Effector memory CD4-positive, alpha-beta T cell (primary cell): ENCODE results near the gene GPBP1.
"Not testable (repeated sequence)": the region's sequence is repeated elsewhere in the genome, so short reads cannot be mapped to it uniquely, and the experiment has no call there.

Experiments used
- DNase-seq, 3 donors: peaks; one replicate each; pipeline ENCODE4 v3.0.0-alpha.2; 2020
- H3K27ac ChIP-seq: 2 replicates; pipeline ENCODE4 v1.7.0; 2013; ENCODE audit warnings: mild to moderate bottlenecking, low read length, moderate library complexity; ENCODE audit not compliant: insufficient read depth, poor library complexity, severe bottlenecking
- H3K27me3 ChIP-seq: replicated peaks from 2 replicates; pipeline ENCODE4 v1.7.0; 2013; ENCODE audit warnings: mild to moderate bottlenecking, low read length; ENCODE audit not compliant: insufficient read depth, control insufficient read depth, poor library complexity, severe bottlenecking
- H3K36me3 ChIP-seq: 2 replicates; pipeline ENCODE4 v1.7.0; 2013; ENCODE audit warnings: mild to moderate bottlenecking, low read length, moderate library complexity; ENCODE audit not compliant: control insufficient read depth, insufficient read depth
- H3K4me1 ChIP-seq: 2 replicates; pipeline ENCODE4 v1.7.0; 2013; ENCODE audit warnings: low read length, mild to moderate bottlenecking; ENCODE audit not compliant: control insufficient read depth, insufficient read depth, poor library complexity, severe bottlenecking
- H3K4me3 ChIP-seq: 2 replicates; pipeline ENCODE4 v1.7.0; 2013; ENCODE audit warnings: low read length, low read depth, mild to moderate bottlenecking; ENCODE audit not compliant: insufficient read depth, poor library complexity, severe bottlenecking
- H3K9me3 ChIP-seq: 2 replicates; pipeline ENCODE4 v1.7.0; 2013; ENCODE audit warnings: mild to moderate bottlenecking, low read length, moderate library complexity; ENCODE audit not compliant: control insufficient read depth

The GPBP1 gene

DNA sequence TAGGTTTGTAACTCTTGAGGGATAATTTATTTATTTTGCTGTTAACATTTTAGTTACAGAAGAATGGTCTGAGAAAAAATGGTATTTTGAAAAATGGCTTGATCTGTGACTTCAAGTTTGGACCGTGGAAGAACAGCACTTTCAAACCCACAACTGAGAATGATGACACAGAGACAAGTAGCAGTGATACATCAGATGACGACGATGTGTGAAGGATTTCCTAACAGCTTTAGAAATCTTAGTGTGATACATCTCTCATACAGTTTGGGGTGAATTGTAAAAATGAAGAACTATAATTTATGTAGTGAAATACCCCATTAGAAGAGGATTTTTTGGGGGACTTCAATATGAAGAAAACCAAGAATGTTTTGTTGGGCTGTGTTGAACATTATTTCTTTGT lies 88.7 kb downstream of the GPBP1 start:
- H3K27ac ChIP-seq, result no peak overlapping the region
- no peaks in the 10 kb centered on the region for H3K4me1 ChIP-seq
- peaks cover 47% of the 10 kb centered on the region for H3K36me3 ChIP-seq
- no peaks in the 10 kb centered on the region for H3K9me3 ChIP-seq
- DNase-seq, result no peak
- H3K4me3 ChIP-seq, result no peak overlapping the region
- no peaks in the 10 kb centered on the region for H3K27me3 ChIP-seq

DNA sequence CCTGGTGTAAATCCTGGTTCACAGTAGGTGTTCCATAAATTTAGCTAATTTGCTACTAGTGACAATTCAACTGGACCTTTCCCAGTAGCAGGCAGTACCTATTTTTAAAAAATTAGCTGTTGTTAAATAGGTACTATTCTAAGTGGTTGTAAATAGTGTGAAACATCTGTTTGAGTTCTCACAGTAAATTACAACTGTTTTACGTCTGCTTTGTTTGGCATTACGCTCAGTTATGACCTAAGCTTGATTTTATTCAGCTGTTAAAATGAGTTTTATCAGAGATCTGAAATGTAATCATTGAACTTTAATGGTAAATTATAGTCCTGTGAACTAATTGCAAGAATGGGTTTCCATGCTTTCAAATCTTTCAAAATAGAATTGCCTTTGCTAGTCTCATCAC lies 93.9 kb downstream of the GPBP1 start:
- H3K36me3 ChIP-seq, result peaks cover 12% of the 10 kb centered on the region
- no peaks in the 10 kb centered on the region for H3K4me1 ChIP-seq
- no peak overlapping the region for H3K4me3 ChIP-seq
- H3K27ac ChIP-seq, result no peak overlapping the region
- no peak for DNase-seq
- no peaks in the 10 kb centered on the region for H3K27me3 ChIP-seq
- no peaks in the 10 kb centered on the region for H3K9me3 ChIP-seq

DNA sequence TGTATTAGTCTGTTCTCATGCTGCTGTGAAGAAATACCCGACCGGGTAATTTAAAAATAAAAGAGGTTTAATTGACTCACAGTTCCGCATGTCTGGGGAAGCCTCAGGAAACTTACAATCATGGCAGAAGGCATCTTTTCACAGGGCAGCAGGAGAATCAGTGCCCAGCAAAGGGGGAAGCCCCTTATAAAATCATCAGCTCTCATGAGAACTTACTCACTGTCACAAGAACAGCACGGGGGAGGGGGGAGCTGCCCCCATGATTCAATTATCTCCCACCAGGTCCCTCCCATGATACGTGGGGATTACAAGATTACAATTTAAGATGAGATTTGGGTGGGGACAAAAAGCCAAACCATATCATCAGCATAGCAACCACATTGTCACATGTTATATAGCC lies 102.5 kb downstream of the GPBP1 start:
- H3K27ac ChIP-seq, result no peak overlapping the region
- no peaks in the 10 kb centered on the region for H3K27me3 ChIP-seq
- no peak overlapping the region for H3K4me3 ChIP-seq
- H3K36me3 ChIP-seq, result no peaks in the 10 kb centered on the region
- H3K9me3 ChIP-seq, result no peaks in the 10 kb centered on the region
- H3K4me1 ChIP-seq, result no peaks in the 10 kb centered on the region
- DNase-seq, result no peak

DNA sequence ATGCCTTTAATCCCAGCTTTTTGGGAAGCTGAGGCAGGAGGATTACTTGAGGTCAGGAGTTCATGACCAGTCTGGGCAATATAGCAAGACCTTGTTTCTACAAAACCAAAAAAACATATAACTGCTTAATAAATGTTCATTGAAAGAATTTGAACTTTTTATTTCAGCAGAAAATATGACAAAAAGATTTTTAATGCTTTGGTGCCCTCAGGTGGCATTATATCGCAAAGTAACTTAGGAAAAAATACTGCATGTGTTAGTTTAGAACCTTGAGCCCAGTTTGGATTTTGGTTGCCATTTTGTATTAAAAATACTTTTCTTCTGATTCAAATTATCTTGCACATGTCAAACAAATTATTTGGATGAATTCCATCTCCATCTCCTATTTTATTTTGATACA lies 103.2 kb downstream of the GPBP1 start:
- Histone ChIP-seq H3K4me3 (no peak overlapping the region), H3K36me3 (no peaks in the 10 kb centered on the region), H3K4me1 (no peaks in the 10 kb centered on the region), H3K9me3 (no peaks in the 10 kb centered on the region), H3K27me3 (no peaks in the 10 kb centered on the region), H3K27ac (no peak overlapping the region)
- no peak for DNase-seq

DNA sequence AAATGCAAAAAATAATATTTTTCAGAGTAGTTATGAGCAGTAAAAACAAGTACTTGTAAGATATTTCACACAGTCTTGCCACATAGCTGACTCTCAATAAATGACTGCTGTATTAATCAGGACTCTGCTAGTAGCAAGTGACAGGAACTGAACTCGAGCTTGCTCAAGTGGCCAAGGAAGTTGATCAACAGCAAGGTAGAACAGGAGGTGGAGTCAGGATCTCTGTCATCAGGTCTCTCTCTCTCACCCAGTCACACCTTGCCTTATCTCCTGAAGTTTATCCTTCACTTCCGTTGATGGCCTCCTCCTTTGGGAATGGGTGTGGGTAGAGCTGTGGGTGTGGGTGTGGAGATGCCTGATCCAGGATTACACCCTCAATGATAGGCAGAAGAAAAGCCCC lies 107.0 kb downstream of the GPBP1 start:
- Histone ChIP-seq H3K9me3 (no peaks in the 10 kb centered on the region), H3K27me3 (no peaks in the 10 kb centered on the region), H3K4me3 (no peak overlapping the region), H3K27ac (no peak overlapping the region), H3K4me1 (no peaks in the 10 kb centered on the region), H3K36me3 (no peaks in the 10 kb centered on the region)
- no peak for DNase-seq

DNA sequence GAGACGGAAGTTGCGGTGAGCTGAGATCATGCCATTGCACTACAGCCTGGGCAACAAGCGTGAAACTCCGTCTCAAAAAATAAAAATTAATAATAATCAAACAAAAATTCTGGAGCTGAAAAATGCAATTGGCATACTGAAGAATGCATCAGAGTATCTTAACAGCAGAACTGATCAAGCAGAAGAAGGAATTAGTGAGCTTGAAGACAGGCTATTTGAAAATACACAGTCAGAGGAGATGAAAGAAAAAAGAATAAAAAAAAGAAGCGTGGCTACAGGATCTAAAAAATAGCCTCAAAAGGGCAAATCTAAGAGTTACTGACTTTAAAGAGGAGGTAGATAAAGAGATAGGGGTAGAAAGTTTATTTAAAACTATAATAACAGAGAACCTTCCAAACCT lies 111.2 kb downstream of the GPBP1 start:
- H3K27me3 ChIP-seq, H3K36me3 ChIP-seq, H3K4me1 ChIP-seq, DNase-seq, H3K4me3 ChIP-seq, H3K27ac ChIP-seq, H3K9me3 ChIP-seq: not testable (repeated sequence)

DNA sequence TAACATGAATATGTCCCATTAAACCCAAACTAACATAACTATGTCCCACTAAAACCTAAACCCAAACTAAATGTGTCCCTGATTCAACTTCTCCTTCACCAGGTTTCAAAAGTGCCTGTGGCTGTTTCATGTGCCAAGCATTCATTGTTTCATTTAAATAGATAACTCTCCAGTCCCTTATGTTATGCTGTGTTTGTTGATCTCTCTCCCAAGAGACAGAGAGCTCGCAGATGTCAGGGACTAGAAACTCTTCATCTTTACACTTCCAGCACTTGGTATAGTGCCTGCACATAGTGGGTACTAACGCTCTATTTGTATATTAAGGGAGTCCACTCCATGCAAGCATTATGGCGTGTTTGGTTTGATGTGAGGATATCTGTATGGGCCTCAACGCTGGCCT lies 118.0 kb downstream of the GPBP1 start:
- no peak overlapping the region for H3K27ac ChIP-seq
- H3K9me3 ChIP-seq, result no peaks in the 10 kb centered on the region
- H3K36me3 ChIP-seq, result no peaks in the 10 kb centered on the region
- H3K4me1 ChIP-seq, result no peaks in the 10 kb centered on the region
- DNase-seq, result no peak
- H3K4me3 ChIP-seq, result no peak overlapping the region
- H3K27me3 ChIP-seq, result no peaks in the 10 kb centered on the region

DNA sequence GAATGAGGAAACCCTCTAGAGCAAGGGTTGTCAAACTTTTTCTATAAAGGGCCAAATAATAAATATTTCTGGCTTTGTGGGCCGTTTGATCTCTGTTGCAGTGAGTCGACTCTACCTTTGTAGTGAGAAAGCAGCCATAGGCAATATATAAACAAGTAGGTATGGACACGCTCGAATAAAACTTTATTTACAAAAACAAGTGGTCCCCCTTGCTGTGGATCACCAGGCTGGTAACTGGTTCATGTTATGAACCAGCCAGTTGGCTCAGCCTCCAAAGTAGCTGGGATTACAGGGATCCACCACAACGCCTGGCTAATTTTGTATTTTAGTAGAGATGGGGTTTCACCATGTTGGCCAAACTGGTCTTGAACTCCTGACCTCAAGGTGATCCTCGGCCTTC lies 118.5 kb downstream of the GPBP1 start:
- Histone ChIP-seq H3K36me3 (no peaks in the 10 kb centered on the region), H3K4me1 (no peaks in the 10 kb centered on the region), H3K9me3 (no peaks in the 10 kb centered on the region), H3K27ac (no peak overlapping the region), H3K27me3 (no peaks in the 10 kb centered on the region), H3K4me3 (no peak overlapping the region)
- DNase-seq, result no peak

DNA sequence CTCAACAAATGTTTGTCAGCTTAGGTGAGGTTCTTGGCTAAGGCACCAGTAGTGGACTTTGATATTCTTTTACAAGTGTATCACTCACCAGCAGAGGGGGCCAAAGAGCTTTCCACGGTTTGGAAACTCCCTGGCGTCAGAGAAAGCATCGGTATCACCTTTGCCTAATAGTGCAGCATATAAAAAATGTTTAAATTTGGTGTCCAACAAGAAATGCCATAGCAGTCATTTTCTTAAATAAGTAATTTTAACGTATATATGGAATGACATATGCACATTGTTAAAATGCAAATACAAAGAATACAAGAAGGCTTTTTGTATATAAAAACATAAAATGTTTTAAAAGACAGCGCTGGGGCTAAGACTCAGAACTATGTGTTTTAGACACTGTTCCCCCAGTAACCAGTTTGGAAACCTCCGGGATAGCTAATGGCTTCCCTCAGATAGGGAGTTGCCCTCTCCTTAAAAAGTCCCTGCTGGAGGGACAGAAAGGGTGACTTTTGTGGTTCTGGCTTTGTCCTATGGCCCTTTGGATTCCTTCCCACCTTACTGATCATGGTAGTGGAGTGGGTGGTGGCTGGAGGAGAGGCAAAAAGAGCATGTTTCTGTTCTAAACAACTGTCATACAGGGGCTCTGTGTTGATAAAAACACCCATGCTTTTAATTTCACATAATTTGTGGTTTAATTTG lies 124.6 kb downstream of the GPBP1 start:
- H3K27me3 ChIP-seq, result no peaks in the 10 kb centered on the region
- H3K4me3 ChIP-seq, result peak overlapping the region; percentile 44
- H3K36me3 ChIP-seq, result no peaks in the 10 kb centered on the region
- H3K27ac ChIP-seq, result peak overlapping the region; percentile 2
- H3K9me3 ChIP-seq, result no peaks in the 10 kb centered on the region
- DNase-seq, result peak; percentile 62 to 80 (median 64)
- H3K4me1 ChIP-seq, result peaks cover 6% of the 10 kb centered on the region

DNA sequence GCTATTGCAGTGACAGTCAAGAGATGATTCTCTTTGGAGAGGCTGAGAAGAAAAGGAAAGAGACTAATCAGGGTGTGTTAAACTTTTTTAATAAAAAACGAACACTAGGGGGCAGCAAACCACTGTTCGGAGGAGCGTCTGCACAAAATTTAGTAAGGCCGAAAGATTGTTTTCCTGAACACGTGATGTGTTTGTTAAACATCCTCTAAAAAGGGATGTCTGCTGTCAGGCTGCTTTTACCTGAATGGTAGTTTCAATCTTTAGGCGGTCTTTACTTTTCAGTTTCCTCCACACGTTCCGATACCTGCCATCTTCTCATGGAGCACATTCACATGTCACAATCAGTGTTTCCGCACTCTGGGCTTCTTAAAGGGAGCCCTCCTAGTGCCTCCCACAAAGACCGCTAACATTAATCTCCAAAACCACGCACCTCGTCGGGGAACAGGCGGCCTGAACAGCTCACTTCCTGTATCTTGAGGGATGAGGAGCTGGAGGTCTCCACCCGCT lies 125.2 kb downstream of the GPBP1 start:
- Histone ChIP-seq H3K4me3 (peak overlapping the region; percentile 44), H3K4me1 (peaks cover 6% of the 10 kb centered on the region), H3K9me3 (no peaks in the 10 kb centered on the region), H3K27ac (peak overlapping the region; percentile 2), H3K36me3 (no peaks in the 10 kb centered on the region), H3K27me3 (no peaks in the 10 kb centered on the region)
- peak in 2 of 3 donors; percentile 12 to 18 for DNase-seq
